HG02943 (cell line): ENCODE measurements around the gene SLC6A6.
A peak's percentile ranks its signal among the peaks of the same experiment; 100 is the strongest.

Experiments used
- ATAC-seq: cut with Tn5 transposase; IDR thresholded peaks from one replicate; pipeline ENCODE4 v1.9.1; 2021; ENCODE audit warnings: mild to moderate bottlenecking, low read depth, moderate library complexity; ENCODE audit not compliant: unreplicated experiment

SLC6A6 gene

DNA sequence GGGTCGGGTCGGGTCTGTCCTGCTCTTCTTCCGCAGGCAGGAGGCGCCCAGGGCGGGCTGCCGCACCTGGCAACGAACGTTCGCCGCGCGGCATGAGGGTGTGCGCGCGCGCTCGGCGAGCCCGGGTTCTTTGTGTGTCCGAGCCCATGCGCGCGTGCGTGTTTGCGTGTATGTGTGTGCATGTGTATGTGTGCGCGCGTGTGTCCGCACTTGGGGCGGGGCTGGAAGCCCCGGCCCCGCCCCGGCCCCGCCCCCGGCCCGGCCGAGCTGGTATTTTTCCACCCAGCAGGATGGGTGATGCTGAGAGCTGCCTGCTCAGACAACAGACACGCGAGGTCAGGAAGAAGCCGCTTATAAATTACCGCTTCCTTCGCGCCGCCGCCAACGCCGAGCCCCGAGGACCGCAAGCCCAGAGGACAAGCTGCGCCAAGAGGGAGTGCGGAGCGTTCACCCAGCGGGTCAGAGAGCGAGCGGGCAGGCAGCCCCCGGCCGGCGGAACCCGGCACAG lies at the start of gene SLC6A6:
SLC6A6 (plus strand) TSS at position 303 of the 508 bp plus-strand sequence. CDS start 41,029 bp downstream, outside the sequence.
- ATAC-seq: peak; percentile 67

DNA sequence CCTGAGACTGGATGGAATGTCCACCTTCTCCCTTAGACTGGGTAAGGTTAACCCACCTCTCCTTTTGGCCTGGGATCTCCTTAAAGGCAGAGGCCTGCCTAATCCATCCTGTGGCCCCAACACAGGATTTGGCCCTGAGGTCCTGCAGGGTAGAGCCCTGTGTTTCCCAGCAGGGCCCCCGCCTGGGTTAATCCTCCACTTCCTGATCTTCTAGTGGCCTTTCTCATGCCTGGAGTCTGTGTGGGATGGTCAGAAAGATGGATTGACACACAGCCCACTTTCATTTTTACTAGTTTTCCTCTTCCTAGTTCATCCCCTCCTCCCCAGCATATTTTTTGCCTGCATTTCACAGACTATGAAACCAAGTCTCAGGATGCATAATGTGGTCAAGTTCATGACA lies 48.9 kb upstream of the SLC6A6 start:
- no peak for ATAC-seq

DNA sequence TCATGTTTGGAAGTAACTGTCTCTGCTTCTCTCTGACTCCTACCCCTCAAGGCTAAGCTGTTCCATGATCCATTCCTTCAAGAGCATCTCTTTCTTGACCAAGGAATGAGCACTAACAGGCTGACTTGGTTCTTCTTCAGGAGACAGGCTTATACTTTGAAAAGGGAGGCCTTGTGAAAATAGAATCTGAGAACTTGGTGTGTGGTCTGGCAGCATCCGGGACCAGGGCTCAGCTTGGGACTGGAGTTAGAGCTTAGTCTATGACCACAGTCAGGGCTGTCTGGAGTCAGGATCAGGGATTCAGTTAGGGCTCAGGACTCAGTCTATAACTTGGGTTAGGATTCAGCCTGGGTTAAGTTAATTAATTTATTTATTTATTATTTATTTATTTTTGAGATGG lies 44.9 kb upstream of the SLC6A6 start:
- no peak for ATAC-seq

DNA sequence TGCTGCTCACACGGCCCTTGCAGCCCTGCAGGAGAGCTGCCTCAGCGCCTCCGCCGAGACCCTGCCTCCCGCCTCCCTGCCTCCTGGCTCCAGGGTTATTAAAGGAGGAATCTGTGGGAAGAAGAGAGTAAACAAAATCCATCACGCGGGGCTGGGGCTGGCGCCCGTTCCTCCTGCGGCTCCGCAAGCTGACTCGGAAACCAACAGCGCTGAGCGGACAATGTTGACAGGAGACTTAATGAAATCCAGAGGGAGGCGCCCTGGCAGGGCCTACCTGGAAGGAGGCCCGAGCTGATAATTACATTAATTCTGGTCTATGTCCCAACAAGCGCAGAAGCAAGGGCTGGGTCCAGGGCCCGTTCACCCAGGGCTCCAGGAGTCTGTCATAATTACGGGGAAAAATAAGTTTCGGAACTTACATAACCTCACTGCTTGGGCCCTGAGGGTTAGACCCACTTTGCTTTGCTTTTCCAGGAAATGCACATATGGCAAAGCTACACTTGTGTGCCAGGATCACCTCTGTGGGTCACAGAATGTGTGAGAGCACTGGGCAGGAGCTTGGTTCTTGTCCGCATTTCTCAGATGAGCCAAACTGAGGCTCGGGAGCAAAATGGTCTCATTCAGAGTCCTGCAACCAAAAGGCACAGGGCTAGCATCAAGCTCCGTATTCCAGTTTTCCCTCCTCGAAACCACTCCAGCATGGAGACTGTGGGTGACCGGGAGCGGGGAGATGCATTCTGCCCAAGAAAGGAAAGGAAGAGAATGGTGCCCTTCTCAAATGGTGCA lies 43.8 kb upstream of the SLC6A6 start:
- no peak for ATAC-seq

DNA sequence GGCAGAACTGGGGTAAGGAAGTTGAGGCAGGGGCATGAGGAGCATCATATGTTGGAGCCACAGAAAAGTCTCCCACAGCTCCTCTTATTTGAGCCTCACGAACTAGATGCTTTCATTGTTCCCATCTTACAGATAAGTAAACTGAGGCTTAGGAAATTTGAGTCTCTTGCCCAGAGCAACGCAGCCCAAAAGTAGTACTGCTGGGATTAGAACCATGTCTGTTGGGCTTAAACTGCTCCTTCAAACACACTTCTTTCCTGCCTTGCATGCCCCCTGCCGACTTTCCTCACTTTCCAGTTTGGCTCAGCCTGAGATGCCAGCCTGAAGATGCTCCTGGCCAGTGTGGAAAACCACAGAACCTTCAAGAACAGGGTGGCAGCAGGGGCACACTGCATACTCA lies 43.1 kb upstream of the SLC6A6 start:
- ATAC-seq: no peak

DNA sequence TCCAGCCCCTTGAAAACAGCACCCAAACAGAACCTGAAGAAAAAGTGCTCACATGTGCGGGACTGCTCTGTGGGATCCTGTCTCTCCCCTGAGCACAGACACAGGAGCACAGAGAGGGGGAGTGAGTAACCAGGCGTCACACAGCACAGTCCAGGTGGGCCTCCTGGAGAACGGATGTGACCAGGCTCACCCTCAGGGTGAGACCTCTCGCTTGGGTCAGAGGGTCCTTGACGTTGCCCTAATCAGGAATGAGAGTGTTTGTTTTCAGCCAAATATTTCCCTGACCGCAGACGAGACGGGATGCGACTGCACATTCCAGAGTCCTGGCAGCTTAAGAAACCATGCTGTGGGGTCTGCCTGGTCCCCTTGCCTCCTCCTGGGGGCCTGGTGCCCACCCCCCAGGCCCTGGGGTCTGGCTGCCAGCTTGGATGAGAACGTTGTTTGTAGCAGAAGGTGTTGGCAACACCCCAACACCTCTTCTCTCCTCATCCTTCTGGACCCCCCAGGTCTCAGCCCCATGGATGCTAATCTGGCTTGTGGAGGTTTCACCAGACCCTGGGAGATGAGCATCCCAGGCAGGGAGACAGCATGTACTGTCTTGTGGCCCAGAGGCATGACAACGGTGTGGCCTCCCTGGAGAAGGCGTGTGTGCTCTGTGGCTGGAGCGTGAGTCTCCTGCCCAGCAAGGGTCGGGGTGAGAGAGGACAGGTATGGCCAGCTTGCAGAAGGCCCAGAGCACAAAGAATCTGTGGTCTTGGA lies 42.1 kb upstream of the SLC6A6 start:
- no peak for ATAC-seq

DNA sequence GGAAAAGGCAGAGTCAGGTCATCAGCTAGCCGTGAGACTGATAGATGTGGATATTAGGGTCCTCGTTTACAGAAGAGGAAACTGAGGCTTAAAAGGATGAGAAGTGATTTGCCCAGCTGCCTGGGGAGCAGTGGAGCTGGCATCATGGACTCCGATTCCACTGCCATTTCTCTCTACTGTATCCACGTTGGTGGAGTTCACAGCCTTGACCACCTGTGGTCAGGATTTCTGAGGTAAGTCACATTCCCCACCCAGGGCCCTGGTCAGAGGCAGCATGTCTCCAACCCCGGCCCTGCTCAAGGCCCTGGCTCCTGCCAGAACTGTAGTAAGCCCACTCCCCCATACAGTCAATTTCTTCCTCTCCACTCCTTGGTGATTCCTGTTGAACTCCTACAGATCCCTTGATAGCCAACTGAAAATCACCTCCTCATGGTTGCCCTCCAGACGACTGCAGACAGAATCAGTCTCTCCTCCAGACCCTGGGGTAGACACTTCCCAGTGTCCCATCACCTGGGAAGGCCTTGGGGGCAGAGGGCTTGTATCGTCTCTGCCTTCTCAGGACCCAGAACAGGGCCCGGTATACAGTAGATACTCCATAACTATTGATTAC lies 41.2 kb upstream of the SLC6A6 start:
- ATAC-seq: no peak

DNA sequence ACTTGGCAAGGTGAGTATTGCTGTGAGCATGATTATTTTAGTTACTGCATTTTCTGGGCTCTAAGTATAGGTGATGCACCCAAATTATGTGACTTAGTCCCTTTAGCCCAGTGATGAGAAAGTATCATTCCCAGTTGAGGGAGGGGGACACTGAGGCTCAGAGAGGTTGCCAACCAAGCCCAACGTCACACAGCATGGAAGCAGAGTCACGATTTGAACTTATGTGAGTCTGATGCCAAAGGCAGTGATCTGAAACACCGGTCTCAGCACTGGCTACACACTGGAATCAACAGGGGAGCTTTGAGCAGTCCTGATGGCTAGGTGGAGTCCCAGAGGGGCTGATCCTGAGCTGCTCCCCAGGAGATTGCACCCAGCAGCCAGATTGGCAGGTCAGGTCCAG lies 39.5 kb upstream of the SLC6A6 start:
- no peak for ATAC-seq

DNA sequence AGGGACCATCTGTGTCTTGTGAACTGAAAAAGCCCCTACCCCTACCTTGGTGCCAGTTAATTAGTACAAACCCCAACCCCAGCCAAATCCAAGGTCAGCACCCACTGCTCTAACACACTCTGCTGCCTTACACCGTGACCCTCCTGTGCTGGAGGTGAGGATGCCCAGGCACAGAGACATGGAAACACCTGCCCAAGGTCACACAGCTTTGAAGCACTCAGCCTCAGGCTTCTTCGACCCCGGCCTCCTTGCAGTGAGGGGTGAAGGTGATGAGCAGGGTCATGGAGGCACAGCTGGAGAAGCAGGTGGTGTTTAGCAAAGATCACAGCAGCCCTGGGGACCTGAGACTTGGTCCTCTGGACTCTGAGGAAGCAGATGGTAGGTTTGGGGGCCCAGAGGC lies 39.0 kb upstream of the SLC6A6 start:
- ATAC-seq: no peak

DNA sequence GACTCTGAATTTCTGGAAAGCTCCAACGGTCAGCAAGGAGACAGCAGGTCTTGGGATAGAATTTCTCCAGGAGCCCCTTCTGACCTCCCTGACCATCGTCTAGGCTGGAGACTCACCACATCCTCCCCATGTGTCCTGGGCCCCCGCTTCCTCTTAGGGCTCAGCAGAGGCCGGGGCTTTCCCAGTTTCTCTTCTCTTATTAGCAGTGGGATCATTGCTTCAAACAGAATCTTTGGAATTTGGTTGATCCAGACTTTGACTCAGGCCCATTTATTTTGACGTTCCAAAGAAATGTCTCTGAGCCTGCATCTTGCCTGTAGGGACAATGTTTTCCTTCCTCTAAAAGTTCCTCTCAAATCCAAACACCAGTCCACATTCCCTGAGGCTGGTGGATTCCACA lies 38.4 kb upstream of the SLC6A6 start:
- no peak for ATAC-seq

DNA sequence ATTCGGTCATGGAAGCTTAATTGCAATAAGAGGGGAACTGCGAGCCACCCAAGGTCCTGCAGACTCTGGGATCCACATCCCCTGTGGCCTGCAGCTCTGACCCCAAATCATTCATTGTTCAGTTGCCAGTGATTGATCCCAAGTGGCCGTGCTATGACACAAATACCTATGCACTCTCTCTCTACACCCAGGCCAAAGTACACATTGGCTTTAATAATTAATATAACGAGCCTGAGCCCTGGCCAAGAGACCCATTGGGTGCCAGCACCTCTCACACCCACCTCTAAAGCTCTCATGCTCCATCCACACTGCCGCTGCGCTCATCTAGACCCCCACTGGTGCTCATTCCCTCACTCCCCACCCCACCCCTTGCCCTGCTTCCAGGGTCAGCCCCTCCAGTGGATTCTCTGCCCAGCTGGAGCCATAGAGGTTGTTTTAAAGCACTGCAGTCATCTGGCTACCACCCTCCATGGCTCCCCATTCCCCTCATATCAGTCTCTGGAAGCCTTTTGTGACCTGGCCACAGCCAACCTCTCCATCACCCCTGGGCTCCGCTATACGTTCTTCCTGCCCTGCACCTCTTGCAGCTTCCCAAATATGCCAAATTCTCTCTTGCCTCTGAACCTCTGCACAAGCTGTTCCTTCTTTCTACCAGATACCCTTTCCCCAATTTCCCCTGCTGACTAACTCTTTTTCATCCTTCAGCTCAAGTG lies 37.7 kb upstream of the SLC6A6 start:
- no peak for ATAC-seq

DNA sequence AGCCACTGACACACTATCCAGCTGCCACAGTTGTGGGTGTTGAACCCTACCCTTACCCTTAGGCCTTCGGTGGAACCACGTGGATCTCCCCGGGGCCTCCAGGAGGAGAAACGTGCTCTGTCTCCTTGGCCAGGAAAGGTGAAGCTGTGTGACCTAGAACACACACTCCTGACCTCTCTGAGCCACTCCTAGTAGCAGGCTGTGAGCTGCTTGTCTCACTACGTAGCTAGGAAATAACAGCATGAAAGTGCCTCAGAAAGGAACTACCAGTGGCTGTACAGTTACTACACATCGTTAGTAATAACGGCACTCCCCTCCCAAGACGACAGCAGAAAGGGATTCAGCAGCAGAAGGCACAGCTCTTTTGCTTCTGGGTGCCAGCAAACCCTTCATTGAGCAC lies 36.2 kb upstream of the SLC6A6 start:
- ATAC-seq: no peak

DNA sequence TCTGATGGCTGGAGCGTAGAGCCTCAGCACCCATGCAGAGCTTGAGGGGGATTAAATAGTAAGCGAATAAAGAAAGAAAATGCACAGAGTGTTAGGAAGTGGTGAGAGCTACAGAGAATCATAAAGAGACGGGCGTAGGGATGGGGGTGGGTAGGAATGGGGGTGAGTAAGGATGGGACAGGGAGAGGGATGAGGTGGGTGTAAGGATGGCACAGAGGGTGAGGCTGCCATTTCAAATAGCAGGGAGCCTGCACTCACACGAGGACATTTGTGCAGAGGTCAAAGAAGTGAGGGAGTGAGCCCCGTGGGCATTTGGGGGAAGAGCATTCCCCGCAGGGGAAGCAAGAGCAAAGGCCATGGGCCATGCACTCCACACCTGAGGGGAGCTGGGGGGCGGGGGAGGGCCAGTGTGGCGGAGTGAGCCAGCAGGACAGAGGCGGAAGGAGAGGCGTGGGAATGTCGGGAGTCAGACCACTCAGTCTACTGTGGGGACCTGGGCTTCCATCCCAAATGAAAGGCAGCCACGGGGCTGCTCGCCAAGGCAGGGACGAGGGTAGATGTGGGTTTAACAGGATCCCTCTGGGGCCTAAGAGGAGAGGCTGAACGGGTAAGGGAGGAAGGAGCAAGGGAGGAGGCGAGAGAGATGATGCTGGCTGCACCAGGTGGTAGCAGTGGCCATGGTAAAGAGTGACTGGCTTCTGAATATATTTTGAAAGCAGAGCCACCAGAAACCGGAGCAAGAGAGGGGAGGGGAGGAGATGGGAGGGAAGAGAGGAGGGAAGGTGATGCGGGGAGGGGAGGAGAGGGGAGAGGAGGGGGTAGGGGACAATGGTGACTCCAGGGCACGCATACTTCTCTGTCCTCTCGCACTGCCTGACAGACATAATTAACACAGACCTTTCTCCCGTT lies 35.2 kb upstream of the SLC6A6 start:
- ATAC-seq: no peak

DNA sequence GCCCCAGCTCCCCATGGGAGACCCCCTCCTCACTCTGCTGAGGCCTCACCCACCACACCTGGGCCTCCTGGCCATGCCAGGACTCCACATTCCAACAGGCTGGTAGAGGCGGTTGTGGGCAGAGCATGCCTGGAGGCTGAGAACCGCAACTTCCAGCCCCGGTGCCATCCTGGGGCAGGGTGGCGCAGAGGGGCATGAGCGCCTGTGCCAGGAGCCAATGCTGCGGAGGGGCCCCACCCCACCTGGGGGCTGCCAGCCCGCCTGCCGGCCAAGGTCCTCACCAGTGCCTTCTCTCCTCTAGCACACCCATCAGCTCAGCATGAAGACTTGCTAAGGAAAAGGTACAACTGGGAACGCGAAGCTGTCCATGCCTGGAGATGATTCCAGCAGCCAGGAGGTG lies 34.3 kb upstream of the SLC6A6 start:
- no peak for ATAC-seq

DNA sequence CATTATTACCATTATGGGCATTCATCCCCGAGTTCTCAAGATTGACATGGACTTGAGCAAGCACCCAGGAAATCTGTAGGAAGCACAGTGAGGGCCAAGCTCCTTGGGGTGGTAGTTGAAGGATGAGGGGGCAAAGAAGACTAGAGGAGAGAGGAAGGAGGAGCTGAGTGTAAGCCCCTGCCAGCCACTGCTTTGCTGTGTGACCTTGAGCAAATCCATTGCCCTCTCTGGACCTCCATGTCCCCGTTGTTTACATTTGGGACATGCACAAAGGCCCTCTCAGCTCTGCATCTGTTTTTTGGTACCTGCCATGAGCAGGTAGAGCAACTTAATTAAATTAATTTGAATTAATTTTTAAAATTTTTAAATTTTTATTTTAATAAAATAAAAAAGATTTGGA lies 33.5 kb upstream of the SLC6A6 start:
- no peak for ATAC-seq

DNA sequence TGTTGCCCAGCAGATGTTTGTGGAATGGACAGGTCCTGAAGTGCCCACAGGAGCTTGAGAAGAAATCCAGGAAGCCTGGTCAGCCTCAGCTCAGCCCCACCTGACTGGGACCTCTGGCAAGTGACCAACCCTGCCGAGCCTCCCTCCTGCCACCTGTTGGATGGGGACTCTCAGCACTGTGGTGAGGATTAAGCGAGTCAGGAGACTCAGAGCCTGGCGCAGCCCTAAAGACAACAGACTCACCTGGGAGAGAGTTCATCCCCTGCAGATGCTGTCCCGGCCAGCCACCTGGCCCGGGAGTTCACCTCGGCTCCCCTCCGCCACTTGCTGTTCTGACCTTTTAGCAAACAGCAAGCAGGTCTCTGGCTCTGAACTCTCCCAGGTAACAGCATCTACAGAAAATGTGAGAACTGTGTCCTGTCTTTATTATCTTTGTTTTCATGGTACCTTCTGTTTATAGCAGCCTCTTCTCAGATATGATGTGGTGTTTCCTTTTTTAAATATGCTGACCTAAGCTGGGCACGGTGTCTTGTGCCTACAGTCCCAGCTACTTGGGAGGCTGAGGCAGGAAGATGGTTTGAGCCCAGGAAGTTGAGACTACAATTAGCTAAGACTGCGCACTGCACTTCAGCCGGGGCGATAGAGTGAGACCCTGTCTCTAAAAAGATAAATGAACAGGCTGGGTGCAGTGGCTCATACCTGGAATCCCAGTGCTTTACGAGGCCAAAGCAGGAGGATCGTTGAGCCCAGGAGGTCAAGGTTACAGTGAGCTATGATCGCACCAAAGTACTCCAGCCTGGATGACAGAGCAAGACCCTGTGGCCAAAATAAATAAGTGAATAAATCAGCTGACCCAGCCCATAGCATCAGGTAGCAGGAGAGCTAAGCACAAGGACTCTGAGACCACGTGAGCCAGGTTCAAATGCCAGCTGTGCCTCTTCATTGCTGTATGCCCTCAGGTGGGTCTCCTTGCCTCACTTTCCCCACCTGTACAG lies 32.4 kb upstream of the SLC6A6 start:
- no peak for ATAC-seq

DNA sequence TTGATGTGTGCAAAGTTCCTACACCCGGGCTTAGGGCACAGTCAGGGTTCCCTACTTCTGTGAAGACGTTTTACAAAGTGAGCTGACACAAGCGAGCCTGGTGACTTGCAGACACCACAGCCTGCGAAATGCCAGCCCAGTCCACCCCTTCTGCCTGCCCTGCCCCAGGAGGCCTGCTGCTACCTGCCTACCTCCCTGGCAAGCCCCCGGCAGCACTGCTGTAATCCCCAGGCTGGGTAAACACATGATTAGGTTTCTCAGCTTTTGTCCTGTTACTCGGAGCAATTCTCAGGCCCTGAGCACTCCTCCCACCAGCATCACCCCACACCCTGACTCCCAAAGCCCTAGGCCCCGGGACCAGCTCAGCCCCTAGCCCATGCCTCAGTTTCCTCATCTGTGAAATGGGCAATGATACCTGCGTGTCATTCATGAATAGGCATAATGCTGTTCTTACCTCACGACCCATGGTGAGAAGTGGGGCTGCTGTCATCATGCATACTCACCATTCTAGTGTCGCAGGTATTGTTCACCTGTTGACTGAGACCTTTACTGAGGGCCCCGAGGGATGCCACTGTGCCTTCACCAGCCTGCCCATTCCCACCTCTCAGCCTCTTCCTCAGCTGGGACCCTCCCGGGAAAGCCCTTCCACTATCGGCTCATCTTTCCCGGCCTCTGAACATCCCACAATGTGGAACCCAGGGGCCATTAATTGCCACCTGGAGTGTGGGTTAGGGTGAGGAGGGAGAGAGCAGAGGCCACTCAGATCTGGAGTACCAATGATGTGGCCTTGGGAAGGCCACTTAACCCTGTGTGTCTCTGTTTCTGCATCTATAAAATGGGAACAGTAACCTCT lies 31.5 kb upstream of the SLC6A6 start:
- ATAC-seq: no peak
